RCC 7860 (cell line): Measurements from ENCODE around the gene MBD6.
"Not testable (repeated sequence)": the region's sequence is repeated elsewhere in the genome, so short reads cannot be mapped to it uniquely, and the experiment has no call there.

Experiments used
- DNase-seq: peaks from one replicate; pipeline ENCODE4 v3.0.0-alpha.2; 2015; ENCODE audit warnings: low spot score
- FAIRE-seq: peaks from 2 replicates; lab custom pipeline; 2012; peaks lifted over from hg19 to GRCh38; lab: Jason Lieb, UNC

MBD6 gene

GRCh38 chr12:57568838-57569237 is 46.2 kb downstream of the MBD6 start:
- FAIRE-seq (no peak), DNase-seq (no peak)

GRCh38 chr12:57569858-57570257 is 47.2 kb downstream of the MBD6 start:
- FAIRE-seq: no peak

GRCh38 chr12:57570438-57570837 is 47.8 kb downstream of the MBD6 start:
- FAIRE-seq, DNase-seq: not testable (repeated sequence)

More at GRCh38 chr12:57569858-57570257, 47.2 kb downstream of the MBD6 start:
- no peak for DNase-seq

GRCh38 chr12:57571926-57572762 is 49.5 kb downstream of the MBD6 start:
- DNase-seq (no peak), FAIRE-seq (no peak)

GRCh38 chr12:57574795-57575194 is 52.2 kb downstream of the MBD6 start:
- no peak for FAIRE-seq
- DNase-seq: no peak

- FAIRE-seq (no peak), DNase-seq (no peak)
Observed at GRCh38 chr12:57575771-57576612, 53.4 kb downstream of the MBD6 start.

GRCh38 chr12:57576613-57577160 is 54.1 kb downstream of the MBD6 start:
- peak; percentile 6 for DNase-seq
- no peak for FAIRE-seq

- FAIRE-seq (no peak), DNase-seq (no peak)
Observed at GRCh38 chr12:57577981-57578758, 55.5 kb downstream of the MBD6 start.

- DNase-seq: no peak
- no peak for FAIRE-seq
Observed at GRCh38 chr12:57579011-57579410, 56.4 kb downstream of the MBD6 start.
